VCaP (cell line): ENCODE results near the gene ITGB8.

Experiments
- H3K27ac ChIP-seq: fragments of 450-650 bp; 2 replicates; pipeline ENCODE4 v1.5.1; 2017
- TF ChIP-seq, protein P1 (sequence below): fragments of 450-650 bp; conservative IDR thresholded peaks from 2 replicates; pipeline ENCODE4 v1.5.1; 2017; ENCODE audit warnings: mild to moderate bottlenecking, moderate library complexity

Gene ITGB8

DNA sequence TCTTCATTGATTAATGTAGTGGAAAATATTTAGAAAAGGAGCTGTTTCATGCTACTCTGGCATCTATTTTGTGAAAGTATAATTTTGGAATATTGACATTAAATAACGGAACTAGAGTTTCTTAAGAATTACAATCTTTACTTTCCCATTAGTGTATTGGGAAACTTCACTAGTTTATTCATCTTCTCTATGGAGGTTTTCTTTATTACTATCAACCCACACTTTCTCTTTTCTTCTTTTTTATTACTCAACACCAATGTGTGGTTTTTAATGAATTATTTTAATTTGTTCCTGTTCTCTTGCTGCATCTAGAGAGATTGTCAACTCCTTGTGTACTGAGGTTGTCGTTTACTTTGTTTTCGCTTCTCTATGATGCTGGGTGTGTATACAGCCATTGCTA is 20.4 kb upstream of the ITGB8 start:
- H3K27ac ChIP-seq = no peak overlapping the region
- TF ChIP-seq, protein P1, sequence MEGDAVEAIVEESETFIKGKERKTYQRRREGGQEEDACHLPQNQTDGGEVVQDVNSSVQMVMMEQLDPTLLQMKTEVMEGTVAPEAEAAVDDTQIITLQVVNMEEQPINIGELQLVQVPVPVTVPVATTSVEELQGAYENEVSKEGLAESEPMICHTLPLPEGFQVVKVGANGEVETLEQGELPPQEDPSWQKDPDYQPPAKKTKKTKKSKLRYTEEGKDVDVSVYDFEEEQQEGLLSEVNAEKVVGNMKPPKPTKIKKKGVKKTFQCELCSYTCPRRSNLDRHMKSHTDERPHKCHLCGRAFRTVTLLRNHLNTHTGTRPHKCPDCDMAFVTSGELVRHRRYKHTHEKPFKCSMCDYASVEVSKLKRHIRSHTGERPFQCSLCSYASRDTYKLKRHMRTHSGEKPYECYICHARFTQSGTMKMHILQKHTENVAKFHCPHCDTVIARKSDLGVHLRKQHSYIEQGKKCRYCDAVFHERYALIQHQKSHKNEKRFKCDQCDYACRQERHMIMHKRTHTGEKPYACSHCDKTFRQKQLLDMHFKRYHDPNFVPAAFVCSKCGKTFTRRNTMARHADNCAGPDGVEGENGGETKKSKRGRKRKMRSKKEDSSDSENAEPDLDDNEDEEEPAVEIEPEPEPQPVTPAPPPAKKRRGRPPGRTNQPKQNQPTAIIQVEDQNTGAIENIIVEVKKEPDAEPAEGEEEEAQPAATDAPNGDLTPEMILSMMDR = no peak

DNA sequence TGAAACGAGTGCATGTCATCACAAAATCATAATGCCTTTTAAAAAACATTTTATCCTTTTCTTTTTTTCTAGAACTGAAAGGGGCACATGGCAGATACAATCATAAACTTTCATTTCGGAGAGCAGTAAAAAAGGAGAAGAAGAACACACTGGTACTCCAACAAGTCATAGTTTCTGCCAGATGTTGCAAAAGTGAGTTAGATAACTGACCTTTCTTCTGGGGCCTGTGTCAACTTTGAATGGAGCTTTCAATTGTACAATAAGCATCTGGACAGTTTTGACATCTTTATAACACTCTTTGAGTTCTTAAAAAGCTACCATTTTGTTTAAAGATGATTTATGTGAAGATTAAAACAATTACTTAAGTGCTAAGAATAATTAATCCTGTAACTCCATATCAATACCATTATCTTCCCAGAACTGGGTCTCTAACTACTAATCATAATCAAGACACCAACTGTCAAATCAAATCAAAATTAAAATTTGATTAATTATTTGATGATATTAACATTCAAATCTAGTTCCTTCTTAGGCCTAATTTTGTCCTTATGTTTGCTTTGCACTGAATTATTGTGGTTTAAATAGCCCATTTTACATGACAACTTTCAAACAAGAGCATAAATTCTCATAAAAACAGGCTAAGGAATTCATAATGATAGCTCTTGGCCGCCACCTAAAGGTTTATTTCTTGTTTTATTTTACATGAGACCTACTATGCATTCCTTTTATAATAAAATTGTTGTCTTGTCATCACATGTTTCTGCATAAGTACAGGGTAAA is 19.5 kb upstream of the ITGB8 start:
- no peak overlapping the region for H3K27ac ChIP-seq
- TF ChIP-seq, protein P1 = peak; percentile 60

DNA sequence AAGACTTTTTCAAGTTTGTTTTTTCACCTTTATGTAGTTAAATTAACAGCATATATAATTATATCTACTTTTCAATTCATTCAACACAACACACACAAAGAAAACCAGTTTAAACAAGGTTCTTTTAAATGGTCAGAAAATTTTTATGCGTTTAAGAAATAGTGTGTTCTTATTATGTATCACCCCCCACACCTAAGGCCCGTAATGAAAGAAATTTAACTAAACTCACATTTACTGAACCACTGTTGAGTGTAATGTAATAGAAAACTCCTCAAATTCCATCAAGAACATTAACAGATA is 19.0 kb upstream of the ITGB8 start:
- TF ChIP-seq, protein P1 = 0 out of 2 replicates have a peak, but pooled peaks have one; percentile 12

DNA sequence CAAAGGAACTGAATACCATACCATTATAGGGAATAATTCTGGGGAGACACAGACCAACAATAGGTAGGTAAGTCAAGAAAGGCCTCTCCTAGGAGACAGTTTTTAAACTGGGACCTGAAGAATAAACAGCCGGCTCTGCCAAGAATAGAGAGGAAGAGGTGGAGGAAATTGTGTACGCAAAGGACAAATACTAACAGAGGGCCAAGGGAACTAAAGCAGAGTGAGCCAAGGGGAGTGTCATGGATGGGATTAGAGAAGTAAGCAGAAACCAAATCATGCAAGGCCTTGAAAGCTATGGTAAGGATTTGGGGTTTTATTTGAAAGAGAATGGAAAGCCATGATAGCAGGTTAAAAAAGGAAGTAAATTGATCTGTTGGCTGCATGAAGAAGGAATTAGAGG is 18.1 kb upstream of the ITGB8 start:
- peak overlapping the region; percentile 59 for H3K27ac ChIP-seq
- TF ChIP-seq, protein P1 = no peak

More for the DNA sequence above, 19.0 kb upstream of the ITGB8 start:
- H3K27ac ChIP-seq = peak overlapping the region; percentile 59; the same call in 1 of the 2 replicates

DNA sequence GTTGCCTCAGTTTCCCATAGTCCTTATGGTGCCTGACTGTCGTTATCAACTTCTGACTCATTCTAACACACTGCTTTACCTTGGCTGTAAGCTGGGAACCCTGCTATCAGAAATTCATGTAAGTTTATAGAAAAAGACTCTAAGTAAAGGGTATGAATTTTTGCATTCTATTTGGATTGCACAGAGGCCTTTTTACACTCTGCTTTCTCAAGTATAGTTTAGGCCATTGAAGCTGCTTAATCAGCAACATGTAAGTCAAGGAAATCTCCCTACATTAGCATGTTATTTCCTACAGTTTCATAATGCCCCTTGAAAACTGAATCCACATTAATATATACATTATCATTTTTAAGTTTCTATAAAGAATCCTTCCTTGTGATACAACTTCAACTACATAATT is 17.1 kb upstream of the ITGB8 start:
- TF ChIP-seq, protein P1 = no peak
- H3K27ac ChIP-seq = peak overlapping the region; percentile 59; the same call in 1 of the 2 replicates

DNA sequence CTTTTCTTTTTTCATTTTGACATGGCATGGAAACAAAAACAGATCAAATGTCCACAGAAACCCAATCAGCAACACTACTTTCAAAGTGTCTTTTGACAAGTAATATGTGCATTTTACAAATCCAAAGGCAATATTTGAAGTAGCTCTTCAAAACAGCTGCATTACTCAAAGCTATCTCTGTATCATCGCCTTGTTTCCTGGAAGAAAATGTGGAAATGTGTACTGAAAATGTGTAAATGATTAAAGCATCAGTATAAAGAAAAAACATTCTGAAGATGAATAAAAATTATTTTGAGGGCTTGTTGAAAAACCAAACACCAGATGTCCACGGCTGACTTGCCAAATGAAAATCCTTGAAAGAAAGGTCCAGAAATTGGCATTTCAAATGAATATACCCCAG is 16.5 kb upstream of the ITGB8 start:
- H3K27ac ChIP-seq = no peak overlapping the region; the same call in 1 of the 2 replicates
- TF ChIP-seq, protein P1 = no peak

DNA sequence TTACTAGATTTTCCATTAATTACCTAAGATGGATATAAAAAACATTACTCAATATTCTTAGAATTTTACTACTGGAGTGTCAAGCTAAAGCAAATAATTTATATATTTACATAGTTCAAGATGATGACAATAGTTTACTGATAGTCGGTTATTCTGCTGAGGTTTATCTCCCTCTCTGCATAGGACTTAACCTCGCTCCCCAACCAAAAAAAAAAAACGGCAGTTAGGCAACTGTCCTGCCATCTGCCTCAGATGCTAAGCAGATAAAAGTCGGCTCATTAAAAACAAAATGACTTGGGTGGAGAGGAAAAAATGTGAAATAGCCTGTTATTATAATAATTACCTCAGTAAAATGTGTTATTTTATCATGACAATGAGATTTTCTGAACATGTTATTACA is 14.0 kb upstream of the ITGB8 start:
- TF ChIP-seq, protein P1 = no peak
- H3K27ac ChIP-seq = peak overlapping the region; percentile 73
